Body of pancreas (tissue), 4 donors: ENCODE results near the gene RFT1.

Source experiments
- CTCF ChIP-seq, 7 experiments: fragments of 450-650 bp in 4 of 7; fragments of 200-600 bp in 3 of 7; sonication (generic) in 3 of 7; IDR thresholded peaks; one replicate each; pipeline ENCODE4 v1.5.1; 2016 to 2019; ENCODE audit warnings: antibody characterized with exemption in 7 of 7
- POLR2A ChIP-seq, 3 donors: fragments of 450-650 bp; IDR thresholded peaks; one replicate each; pipeline ENCODE4 v1.6.1; 2016; ENCODE audit warnings: antibody characterized with exemption in 3 of 3, mild to moderate bottlenecking in 2 of 3

GRCh38 chr3:53146319-53146891 lies 16.2 kb upstream of the RFT1 start:
- TF ChIP-seq CTCF (IDR thresholded peaks at IDR 0.05), result no peak
- no peak for TF ChIP-seq POLR2A (IDR thresholded peaks at IDR 0.05)
